ENCODE measurements around the gene ZNF362. TPM values are rescaled to one million over a fixed set of nuclear protein-coding genes. Genes with fewer than 3 reads are reported as not detected.

The ZNF362 gene
- total and polyA plus RNA-seq, 2 experiments from 2014 or later = 11.0 to 12.9 TPM

GRCh38 chr1:33220676-33221384 lies 35.5 kb upstream of the ZNF362 start:
- DNase-seq (ENCODE audit: low spot score) (peak; percentile 39), ATAC-seq (peak; percentile 83)
- no peak overlapping the region for H2AFZ ChIP-seq
- no peaks in the 10 kb centered on the region for H3K27me3 ChIP-seq (ENCODE audit: insufficient read depth)
- no peaks in the 10 kb centered on the region for H3F3A ChIP-seq (replicated peaks; ENCODE audit: low read depth)
- Mint-ChIP-seq H3K9me3 (peaks cover 16% of the 10 kb centered on the region), H3K4me1 (0 out of 3 replicates have a peak, but pooled peaks cover 2% of the 10 kb centered on the region), H3K36me3 (ENCODE audit: low read depth) (peaks cover 3% of the 10 kb centered on the region; the same call in 1 of the 3 replicates), H3K27ac (no peak overlapping the region), H3K4me3 (no peak overlapping the region), H3K27me3 (ENCODE audit: insufficient read depth, low read depth, poor library complexity) (peaks cover 2% of the 10 kb centered on the region)
- TF ChIP-seq JUNB (IDR thresholded peaks at IDR 0.05; ENCODE audit: unreplicated experiment) (no peak), ETS1 (IDR thresholded peaks at IDR 0.05) (no peak), CREB1 (CRISPR knock-in tag; IDR thresholded peaks at IDR 0.05; ENCODE audit: low read depth) (no peak), NANOG (IDR thresholded peaks at IDR 0.05; ENCODE audit: borderline replicate concordance) (no peak), POLR2AphosphoS5 (IDR thresholded peaks at IDR 0.05; ENCODE audit: low read depth) (no peak), EZH2phosphoT487 (IDR thresholded peaks at IDR 0.05; ENCODE audit: unreplicated experiment) (no peak), STAT1 (IDR thresholded peaks at IDR 0.05; ENCODE audit: unreplicated experiment) (no peak)
- TF ChIP-seq, protein P1, sequence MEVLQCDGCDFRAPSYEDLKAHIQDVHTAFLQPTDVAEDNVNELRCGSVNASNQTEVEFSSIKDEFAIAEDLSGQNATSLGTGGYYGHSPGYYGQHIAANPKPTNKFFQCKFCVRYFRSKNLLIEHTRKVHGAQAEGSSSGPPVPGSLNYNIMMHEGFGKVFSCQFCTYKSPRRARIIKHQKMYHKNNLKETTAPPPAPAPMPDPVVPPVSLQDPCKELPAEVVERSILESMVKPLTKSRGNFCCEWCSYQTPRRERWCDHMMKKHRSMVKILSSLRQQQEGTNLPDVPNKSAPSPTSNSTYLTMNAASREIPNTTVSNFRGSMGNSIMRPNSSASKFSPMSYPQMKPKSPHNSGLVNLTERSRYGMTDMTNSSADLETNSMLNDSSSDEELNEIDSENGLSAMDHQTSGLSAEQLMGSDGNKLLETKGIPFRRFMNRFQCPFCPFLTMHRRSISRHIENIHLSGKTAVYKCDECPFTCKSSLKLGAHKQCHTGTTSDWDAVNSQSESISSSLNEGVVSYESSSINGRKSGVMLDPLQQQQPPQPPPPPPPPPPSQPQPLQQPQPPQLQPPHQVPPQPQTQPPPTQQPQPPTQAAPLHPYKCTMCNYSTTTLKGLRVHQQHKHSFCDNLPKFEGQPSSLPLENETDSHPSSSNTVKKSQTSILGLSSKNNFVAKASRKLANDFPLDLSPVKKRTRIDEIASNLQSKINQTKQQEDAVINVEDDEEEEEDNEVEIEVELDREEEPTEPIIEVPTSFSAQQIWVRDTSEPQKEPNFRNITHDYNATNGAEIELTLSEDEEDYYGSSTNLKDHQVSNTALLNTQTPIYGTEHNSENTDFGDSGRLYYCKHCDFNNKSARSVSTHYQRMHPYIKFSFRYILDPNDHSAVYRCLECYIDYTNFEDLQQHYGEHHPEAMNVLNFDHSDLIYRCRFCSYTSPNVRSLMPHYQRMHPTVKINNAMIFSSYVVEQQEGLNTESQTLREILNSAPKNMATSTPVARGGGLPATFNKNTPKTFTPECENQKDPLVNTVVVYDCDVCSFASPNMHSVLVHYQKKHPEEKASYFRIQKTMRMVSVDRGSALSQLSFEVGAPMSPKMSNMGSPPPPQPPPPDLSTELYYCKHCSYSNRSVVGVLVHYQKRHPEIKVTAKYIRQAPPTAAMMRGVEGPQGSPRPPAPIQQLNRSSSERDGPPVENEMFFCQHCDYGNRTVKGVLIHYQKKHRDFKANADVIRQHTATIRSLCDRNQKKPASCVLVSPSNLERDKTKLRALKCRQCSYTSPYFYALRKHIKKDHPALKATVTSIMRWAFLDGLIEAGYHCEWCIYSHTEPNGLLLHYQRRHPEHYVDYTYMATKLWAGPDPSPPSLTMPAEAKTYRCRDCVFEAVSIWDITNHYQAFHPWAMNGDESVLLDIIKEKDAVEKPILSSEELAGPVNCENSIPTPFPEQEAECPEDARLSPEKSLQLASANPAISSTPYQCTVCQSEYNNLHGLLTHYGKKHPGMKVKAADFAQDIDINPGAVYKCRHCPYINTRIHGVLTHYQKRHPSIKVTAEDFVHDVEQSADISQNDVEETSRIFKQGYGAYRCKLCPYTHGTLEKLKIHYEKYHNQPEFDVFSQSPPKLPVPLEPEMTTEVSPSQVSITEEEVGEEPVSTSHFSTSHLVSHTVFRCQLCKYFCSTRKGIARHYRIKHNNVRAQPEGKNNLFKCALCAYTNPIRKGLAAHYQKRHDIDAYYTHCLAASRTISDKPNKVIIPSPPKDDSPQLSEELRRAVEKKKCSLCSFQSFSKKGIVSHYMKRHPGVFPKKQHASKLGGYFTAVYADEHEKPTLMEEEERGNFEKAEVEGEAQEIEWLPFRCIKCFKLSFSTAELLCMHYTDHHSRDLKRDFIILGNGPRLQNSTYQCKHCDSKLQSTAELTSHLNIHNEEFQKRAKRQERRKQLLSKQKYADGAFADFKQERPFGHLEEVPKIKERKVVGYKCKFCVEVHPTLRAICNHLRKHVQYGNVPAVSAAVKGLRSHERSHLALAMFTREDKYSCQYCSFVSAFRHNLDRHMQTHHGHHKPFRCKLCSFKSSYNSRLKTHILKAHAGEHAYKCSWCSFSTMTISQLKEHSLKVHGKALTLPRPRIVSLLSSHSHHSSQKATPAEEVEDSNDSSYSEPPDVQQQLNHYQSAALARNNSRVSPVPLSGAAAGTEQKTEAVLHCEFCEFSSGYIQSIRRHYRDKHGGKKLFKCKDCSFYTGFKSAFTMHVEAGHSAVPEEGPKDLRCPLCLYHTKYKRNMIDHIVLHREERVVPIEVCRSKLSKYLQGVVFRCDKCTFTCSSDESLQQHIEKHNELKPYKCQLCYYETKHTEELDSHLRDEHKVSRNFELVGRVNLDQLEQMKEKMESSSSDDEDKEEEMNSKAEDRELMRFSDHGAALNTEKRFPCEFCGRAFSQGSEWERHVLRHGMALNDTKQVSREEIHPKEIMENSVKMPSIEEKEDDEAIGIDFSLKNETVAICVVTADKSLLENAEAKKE (CRISPR knock-in tag; IDR thresholded peaks at IDR 0.05) = no peak
- no peaks in the 10 kb centered on the region for H4K20me1 ChIP-seq (replicated peaks; ENCODE audit: insufficient read depth)
- H3K4me1 ChIP-seq (ENCODE audit: insufficient read depth) = no peaks in the 10 kb centered on the region
- H3K9me2 ChIP-seq (ENCODE audit: insufficient read depth) = 0 out of 2 replicates have a peak, but pooled peaks cover 4% of the 10 kb centered on the region
- H3K36me3 ChIP-seq (ENCODE audit: insufficient read depth) = no peaks in the 10 kb centered on the region; the same call in 1 of the 2 replicates
- no peak overlapping the region for H3K4me2 ChIP-seq
- H3K4me3 ChIP-seq = no peak overlapping the region
- no peaks in the 10 kb centered on the region for H3K79me2 ChIP-seq (replicated peaks; ENCODE audit: insufficient read depth)
- H3K27ac ChIP-seq (ENCODE audit: low read depth) = no peak overlapping the region
